GM06990 (cell line): ENCODE data around the gene SYNM.

ENCODE experiments used
- DNase-seq: peaks from one replicate; pipeline ENCODE4 v3.0.0-alpha.2; 2011; ENCODE audit not compliant: insufficient read length; ENCODE audit errors: extremely low read depth
- H3K27me3 ChIP-seq: replicated peaks from 2 replicates; pipeline ENCODE4 v1.6.0; 2011; ENCODE audit warnings: low read length; ENCODE audit not compliant: control insufficient read depth, insufficient read depth
- H3K36me3 ChIP-seq: 2 replicates; pipeline ENCODE4 v1.5.1; 2011; ENCODE audit warnings: low read length; ENCODE audit not compliant: control insufficient read depth, insufficient read depth
- H3K4me3 ChIP-seq: replicated peaks from 2 replicates; pipeline ENCODE4 v1.5.1; 2011; ENCODE audit warnings: low read depth, mild to moderate bottlenecking, control low read depth, low read length
- CTCF ChIP-seq: IDR thresholded peaks from 2 replicates; pipeline ENCODE4 v1.5.1; 2011; ENCODE audit warnings: low read length, control low read depth, mild to moderate bottlenecking, inconsistent platforms; ENCODE audit not compliant: insufficient read depth, poor library complexity, severe bottlenecking

SYNM gene

GRCh38 chr15:99176757-99177156, 71.9 kb downstream of the SYNM start:
- H3K36me3 ChIP-seq, result no peaks in the 10 kb centered on the region; the same call in 1 of the 2 replicates
- no peak for TF ChIP-seq CTCF
- DNase-seq, result no peak
- H3K27me3 ChIP-seq, result no peaks in the 10 kb centered on the region
- H3K4me3 ChIP-seq, result no peak overlapping the region

GRCh38 chr15:99177679-99178078, 72.8 kb downstream of the SYNM start:
- H3K36me3 ChIP-seq, result no peaks in the 10 kb centered on the region; the same call in 1 of the 2 replicates
- H3K27me3 ChIP-seq, result no peaks in the 10 kb centered on the region
- no peak for DNase-seq
- no peak overlapping the region for H3K4me3 ChIP-seq
- no peak for TF ChIP-seq CTCF

DNA sequence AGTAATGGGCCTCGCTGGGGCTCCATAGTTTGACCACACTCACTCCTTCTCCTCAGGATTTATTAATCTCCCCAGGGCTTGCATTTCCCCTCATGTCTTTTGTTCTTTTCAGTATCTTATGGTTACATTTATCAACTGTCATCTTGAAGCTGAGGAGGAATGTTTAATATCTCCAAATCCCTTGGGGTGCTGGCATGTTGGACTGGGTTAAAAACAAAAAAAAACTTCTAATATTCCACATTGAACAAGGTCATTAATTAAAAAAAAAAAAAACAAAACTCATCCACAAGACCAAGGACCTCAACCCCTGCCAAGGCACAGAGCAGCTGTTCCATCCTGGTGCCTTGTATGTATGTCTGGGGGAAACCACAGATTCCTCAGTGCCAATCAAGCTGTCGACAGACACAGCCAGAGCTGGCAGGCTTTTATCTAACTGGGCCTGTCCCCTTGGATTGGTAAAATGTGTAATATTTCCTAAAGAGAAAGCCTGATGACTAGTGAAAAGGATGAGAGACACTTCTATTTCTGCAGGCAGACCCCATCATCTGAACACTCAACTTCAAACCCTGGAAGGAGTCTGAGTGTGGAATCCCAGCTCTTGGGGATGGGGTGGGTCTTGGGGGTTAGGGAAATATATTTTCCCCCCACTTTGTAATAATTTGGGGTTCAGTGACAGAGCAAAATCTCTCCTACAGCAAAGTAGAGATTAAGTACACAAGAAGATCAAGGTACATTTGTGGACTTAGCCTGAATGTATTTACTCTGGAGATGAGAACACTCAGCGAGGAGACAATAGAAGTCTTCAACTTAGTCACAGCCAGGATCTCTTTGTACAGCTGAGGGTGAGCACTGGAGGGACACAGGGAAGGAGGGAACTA, 75.4 kb downstream of the SYNM start:
- no peak for TF ChIP-seq CTCF
- H3K4me3 ChIP-seq, result no peak overlapping the region
- H3K36me3 ChIP-seq, result no peaks in the 10 kb centered on the region
- DNase-seq, result no peak
- H3K27me3 ChIP-seq, result no peaks in the 10 kb centered on the region

DNA sequence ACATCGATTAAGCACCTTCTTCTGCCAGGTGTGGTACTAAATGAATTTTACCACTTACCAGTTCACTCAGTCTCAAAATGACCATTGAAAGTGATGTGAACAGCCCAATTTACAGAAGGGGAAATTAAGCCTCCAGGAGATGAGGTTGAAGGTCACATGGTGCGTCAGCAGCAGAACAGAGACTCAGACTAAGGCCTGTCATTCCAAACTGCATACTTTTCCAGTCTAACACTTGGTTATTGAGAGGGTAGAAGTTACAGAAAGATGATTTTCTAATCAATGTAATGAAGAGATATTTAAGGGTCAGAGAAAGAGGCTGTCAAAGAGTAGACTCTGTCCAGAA, 76.1 kb downstream of the SYNM start:
- TF ChIP-seq CTCF, result no peak
- DNase-seq, result no peak
- Histone ChIP-seq H3K36me3 (no peaks in the 10 kb centered on the region), H3K4me3 (no peak overlapping the region), H3K27me3 (no peaks in the 10 kb centered on the region)

- Histone ChIP-seq H3K4me3 (no peak overlapping the region), H3K36me3 (no peaks in the 10 kb centered on the region), H3K27me3 (no peaks in the 10 kb centered on the region)
- TF ChIP-seq CTCF, result no peak
- DNase-seq, result no peak
Measured at GRCh38 chr15:99181545-99181971, 76.7 kb downstream of the SYNM start.

DNA sequence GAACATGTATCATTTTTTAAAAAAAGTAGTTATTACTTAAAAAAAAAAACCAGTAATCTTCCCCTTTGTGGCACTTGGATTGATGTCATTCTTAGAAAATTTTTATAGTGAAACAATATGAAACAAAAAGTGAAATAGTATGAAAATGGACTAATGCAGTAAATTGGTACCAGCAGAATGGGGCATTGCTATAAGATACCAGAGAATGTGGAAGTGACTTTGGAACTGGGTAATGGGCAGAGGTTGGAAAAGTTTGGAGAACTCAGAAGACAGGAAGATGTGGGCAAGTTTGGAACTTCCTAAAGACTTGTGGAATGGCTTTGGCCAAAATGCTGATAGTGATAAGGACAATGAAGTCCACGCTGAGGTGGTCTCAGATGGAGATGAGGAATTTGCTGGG, 77.9 kb downstream of the SYNM start:
- no peak for DNase-seq
- Histone ChIP-seq H3K36me3 (no peaks in the 10 kb centered on the region), H3K4me3 (no peak overlapping the region), H3K27me3 (no peaks in the 10 kb centered on the region)
- no peak for TF ChIP-seq CTCF
